ENCODE measurements around the gene NEU1.

DNA sequence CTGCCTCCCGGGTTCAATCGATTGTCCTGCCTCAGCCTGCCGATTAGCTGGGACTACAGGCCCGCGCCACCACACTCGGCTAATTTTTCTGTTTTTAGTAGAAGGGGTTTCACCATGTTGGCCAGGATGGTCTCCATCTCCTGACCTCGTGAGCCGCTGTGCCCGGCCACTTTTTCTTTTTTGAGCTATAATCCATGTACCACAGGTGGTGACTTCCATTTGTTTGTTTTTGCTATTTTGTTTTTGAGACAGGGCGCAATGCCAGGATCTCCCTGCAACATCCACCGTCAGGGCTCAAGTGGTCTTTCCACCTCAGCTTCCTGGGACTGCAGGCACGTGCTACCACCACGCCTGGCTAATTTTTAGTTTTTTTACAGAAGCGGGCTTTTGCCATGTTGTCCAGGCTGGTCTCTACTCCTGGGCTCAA is 26.6 kb downstream of the NEU1 start:
- TF ChIP-seq CTCF (IDR thresholded peaks at IDR 0.05) (no peak), EZH2 (IDR thresholded peaks at IDR 0.05; ENCODE audit: borderline replicate concordance, insufficient read depth, low read depth, low read length, poor library complexity, severe bottlenecking) (no peak)
